Activated CD4-positive, alpha-beta T cell treated with anti-CD3 and anti-CD28 coated beads for 4 hours (primary cell): ENCODE measurements around the gene ARF3.

ENCODE experiments used
- DNase-seq, 2 donors: peaks; one replicate each; pipeline ENCODE4 v3.0.0-alpha.2; 2020

ARF3 gene

DNA sequence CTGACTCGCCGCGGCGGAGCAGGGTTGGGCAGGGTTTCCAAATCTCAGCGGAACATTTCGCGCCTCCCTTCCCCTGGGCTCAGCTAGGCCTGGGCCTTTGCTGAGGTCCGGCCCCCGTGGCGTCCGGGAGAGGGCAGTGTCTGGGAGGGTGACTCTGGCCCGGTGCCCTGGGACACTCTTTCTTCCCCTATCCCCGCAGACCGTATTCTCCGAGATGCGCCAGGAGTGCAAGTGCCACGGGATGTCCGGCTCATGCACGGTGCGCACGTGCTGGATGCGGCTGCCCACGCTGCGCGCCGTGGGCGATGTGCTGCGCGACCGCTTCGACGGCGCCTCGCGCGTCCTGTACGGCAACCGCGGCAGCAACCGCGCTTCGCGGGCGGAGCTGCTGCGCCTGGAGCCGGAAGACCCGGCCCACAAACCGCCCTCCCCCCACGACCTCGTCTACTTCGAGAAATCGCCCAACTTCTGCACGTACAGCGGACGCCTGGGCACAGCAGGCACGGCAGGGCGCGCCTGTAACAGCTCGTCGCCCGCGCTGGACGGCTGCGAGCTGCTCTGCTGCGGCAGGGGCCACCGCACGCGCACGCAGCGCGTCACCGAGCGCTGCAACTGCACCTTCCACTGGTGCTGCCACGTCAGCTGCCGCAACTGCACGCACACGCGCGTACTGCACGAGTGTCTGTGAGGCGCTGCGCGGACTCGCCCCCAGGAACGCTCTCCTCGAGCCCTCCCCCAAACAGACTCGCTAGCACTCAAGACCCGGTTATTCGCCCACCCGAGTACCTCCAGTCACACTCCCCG is 23.9 kb upstream of the ARF3 start:
- DNase-seq: peak; percentile 37 to 39

DNA sequence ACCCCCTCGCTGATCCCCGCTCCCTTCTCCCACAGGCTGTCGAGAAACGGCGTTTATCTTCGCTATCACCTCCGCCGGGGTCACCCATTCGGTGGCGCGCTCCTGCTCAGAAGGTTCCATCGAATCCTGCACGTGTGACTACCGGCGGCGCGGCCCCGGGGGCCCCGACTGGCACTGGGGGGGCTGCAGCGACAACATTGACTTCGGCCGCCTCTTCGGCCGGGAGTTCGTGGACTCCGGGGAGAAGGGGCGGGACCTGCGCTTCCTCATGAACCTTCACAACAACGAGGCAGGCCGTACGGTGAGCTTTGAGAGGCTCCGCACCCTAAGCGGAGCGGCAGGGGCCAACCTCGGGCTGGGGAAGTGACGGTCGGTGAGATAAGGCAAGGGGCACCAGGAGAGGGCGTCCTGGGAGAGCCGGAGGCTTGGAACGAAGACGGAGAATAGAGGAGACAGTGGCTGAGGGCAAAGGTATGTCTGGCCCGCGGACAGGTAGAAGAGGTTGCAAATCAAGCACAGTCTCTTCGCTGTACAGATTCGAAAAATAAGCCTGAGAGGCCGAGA is 23.2 kb upstream of the ARF3 start:
- peak; percentile 37 to 44 for DNase-seq

DNA sequence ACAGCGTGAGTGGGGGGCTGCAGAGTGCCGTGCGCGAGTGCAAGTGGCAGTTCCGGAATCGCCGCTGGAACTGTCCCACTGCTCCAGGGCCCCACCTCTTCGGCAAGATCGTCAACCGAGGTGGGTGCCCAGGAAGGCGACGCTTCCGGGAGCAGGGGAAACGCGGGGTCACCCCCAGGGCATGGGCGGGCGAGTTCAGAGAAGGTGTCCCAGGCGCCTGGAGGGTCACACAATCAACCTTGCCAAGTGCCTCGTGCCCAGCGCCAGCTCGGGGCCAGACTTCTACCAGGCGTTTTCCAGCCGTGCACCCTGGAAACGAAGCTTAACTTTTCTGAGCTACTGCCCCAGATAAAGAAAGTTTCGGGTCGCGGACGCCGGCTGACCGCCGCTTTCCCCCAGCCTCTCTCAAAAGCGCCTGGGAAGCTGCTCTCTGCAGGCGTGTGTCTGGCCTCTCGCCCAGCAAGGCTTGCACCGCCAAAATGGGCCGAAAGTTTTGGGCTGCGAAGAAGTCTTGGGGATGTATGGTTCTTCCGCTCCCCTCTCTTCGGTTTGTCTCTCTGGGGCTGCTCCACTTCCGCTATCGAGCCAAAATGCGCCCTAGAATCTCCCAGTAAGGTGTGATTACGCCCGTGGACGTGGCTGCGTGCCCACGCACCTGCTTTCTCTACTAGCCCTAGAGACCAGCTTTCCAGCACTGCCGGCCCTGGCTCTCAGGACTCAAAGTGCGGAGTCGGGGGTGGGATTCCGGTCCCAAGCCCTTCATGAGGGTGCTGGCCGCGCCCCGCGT is 22.5 kb upstream of the ARF3 start:
- peak in 1 of 2 donors; percentile 36 for DNase-seq

DNA sequence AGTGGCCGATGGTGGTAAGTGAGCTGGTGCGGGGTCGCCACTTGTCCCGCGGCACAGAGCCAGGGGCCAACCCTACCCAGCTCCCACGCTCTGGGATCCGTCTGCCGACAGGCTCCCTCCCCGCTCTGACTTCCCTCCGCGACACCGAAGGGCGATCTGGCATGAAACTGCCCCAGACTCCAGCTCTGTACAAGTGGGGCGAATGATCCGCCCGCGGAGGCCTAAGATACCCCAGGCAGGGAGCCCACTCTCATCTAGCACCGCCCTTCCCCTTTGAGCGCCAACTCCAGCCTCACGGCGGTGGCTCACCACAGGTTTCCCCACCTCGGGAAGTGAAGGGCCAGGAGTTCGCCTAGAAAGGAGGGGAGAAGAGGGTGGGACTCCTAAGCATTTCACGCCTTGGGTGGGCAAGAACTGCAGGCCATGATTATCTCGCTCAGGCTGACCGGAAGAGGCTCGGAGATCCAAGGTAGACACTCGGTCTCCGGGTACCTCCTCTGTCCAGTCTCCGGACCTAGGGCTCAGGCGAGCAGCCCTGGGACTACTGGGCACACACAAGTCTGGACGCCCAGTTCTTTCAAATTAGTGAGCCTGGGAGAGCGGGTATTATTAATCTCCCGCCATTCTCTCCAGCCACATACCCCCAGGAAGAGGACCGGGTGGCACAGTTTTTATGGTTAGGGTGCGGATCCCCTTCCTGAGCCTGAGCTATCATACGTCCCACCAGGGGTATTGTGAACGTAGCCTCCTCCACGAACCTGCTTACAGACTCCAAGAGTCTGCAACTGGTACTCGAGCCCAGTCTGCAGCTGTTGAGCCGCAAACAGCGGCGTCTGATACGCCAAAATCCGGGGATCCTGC is 21.7 kb upstream of the ARF3 start:
- DNase-seq: no peak

DNA sequence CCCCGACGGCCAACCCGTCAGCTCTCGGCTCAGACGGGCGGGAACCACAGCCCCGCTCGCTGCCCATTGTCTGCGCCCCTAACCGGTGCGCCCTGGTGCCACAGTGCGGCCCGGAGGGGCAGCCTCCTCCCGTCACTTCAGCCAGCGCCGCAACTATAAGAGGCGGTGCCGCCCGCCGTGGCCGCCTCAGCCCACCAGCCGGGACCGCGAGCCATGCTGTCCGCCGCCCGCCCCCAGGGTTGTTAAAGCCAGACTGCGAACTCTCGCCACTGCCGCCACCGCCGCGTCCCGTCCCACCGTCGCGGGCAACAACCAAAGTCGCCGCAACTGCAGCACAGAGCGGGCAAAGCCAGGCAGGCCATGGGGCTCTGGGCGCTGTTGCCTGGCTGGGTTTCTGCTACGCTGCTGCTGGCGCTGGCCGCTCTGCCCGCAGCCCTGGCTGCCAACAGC is 21.0 kb upstream of the ARF3 start, which contains the start of gene WNT1:
WNT1 (plus strand) TSS at position 32 of the 450 bp plus-strand sequence; CDS start at position 361, 329 bp downstream.
- no peak for DNase-seq

DNA sequence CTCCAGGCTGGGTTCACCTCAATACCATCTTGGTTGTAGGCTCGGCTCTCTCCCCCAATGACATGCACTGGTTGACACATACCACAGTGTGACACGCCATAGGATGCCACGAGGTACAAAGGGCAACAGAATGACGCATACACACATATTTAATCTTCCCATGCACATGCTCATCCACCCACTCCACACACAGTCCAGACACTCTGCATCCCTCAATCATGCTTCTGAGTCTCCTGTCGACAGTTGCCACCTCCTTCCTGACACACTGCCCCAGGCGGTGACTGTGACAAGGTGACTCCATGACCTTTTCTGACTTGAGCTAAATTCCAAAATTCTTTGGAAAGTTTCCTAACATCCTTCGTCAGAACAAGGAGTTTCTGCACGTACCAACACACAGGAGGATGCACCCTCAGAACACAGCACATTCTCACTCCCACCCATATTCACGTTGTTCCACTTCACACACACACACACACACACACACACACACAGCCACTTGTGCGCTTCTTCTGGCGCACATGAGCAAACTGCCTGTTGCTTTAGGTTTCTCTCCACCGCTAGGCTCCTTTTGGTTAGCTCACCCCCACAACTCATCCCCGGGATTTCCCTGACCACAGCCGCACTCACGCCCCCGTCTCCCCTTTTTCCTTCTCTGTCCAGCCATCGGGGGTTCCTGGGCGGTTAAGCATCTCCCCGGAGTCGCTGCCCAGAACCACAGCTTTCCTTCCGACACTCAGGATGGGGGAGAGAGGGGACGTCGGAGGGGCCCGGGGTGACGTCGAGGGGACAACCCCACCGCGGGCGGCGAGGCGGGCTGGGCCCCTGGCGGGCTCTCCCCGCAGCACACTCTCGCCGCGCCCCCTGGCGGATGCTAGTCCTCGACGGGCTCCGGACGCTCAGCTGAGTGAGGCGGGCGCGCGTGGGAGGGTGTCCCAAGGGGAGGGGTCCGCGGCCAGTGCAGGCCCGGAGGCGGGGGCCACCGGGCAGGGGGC is 20.3 kb upstream of the ARF3 start:
- DNase-seq: peak; percentile 83 to 84

DNA sequence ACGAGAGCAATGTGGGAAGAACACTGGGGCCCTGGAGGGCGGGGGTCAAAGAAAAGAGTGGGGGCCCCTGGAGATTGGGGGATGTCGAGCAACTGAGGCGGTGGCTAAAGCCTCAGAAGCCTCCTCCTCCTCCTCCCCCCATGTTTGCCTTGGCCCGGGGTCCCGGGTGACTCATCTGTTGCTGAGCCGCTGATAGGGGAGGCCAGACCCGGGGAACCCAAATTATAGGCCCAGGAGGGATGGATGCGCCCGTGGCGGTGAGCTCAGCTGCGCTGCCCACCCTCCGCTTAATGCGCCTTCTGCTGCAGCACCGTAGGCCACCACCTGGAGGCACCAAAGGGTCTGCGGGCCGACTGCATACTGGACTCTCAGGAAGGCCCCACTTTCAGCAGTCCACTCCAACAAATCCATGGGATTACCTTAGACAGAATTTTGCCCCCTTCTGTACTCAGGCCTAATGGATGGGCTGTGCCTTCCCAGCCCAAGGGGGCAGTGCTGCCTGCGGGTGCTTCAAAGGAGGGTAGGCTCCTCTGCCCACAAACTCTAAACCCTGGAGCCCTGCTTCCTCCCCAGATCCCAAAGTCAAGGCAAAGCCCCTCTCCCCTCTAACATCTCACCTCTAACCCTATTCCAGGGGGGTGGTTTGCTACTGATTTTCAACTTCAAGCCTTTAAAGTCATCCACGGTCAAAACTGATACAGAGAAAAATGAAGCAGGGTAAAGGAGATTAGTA is 16.8 kb upstream of the ARF3 start:
- DNase-seq: peak in 1 of 2 donors; percentile 31

DNA sequence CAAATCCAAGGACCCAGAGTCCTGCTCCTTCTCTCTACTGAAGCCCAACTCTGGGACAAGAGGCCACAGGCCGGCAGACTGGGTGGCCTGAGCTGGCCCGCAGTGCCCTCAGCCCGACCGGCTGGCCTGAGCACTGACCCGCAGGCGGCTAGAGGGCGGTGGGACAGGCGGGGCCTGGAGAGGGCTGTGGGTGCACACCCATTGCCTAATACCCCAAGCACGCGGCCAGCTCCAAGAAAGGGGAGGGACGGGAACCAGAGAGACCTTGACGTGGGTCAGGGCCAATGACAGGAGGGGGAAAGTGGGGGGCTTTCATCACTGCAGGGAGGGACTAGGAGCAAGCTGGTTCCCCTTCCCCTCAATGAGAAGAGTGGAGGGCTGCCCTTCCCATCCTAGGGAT is 16.2 kb upstream of the ARF3 start:
- DNase-seq: no peak

DNA sequence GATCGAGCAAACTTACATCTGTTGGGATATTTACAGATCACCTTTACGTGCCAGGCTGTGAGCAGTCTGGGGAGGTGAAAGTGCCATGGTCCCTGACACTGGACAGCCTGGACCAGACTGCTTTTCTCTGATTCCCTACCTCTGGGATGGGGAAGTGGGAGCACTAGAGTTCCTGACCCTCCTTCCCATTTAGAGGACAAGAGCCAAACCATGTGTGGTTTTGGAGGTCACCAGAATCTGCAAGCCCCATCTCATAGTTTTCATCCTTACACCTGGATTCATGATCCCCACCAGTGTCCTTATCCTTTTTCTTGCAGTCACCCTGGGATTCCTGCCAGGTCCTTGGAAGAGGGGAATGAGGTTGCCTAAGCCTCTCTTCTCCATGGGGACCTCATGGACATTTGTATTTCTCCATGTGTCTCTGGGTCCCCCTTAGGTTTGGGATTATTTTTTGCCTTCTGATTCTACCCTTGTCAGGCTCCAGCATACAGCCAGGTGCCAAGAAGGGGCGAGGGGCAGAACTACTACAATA is 15.7 kb upstream of the ARF3 start:
- DNase-seq: no peak

DNA sequence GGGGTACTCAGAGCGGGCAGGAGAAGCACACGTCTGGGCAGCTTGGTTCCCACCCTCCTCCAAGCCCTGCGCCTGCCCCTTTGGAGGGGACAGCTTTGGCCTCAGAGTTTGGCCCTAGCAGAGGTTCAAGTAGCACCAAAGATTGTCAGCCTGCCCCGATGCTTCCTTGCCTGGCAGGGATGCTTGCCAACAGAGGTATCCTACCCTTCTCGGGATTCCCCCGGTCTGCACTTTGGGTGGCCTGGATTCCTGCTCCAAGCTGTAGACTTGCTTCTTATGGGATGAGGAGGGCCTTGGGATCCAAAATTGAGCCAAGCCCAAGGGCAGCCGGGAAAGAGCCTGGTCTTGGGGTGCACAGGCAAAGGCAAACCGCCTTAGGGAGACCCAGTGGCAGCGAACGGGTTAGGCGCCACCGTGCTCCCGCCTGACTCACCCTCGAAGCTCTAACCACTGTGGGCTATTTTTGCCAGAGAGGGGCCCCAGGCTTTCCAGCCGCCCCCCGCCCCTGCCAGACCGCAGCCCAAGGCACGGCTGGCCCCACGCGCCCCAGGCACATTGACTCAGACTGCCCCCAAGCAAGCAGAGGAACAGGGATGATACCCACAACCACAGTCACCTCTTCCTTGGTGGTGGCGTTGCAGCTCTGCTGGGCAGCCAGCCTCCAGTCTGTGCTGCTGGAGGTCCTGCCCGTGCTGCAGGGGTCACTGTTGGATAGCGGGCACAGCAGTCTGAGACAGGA is 15.1 kb upstream of the ARF3 start:
- no peak for DNase-seq

DNA sequence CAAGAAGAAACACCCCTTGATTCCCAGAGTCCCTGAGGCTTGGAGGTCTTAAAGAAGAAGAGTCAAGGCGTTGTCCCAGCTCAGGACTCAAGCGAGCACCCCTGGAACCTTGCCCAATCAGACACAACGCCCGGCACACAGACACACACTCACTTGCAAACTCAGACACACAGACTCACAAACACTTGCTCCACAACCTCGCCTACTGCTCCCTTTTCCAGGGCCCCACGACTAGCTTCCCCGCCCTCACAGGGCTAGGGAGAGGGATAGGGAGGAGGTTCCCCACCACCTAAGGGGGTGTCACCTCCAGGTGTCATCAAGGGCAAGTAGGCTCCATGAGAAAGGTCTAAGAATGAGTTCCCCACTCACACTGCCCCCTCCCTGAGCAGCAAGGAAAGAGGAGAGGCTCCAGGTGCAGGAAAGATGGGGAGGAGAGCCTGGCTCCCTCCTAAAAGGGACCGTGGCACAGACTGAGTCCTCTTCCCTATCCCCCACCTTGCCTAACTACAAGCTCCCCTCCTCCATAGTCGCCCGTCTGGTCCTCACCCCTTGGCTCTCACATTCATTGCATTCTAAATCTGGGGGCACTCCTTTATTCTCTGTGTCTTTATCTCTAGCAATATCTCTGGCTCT is 13.5 kb upstream of the ARF3 start:
- DNase-seq: no peak

DNA sequence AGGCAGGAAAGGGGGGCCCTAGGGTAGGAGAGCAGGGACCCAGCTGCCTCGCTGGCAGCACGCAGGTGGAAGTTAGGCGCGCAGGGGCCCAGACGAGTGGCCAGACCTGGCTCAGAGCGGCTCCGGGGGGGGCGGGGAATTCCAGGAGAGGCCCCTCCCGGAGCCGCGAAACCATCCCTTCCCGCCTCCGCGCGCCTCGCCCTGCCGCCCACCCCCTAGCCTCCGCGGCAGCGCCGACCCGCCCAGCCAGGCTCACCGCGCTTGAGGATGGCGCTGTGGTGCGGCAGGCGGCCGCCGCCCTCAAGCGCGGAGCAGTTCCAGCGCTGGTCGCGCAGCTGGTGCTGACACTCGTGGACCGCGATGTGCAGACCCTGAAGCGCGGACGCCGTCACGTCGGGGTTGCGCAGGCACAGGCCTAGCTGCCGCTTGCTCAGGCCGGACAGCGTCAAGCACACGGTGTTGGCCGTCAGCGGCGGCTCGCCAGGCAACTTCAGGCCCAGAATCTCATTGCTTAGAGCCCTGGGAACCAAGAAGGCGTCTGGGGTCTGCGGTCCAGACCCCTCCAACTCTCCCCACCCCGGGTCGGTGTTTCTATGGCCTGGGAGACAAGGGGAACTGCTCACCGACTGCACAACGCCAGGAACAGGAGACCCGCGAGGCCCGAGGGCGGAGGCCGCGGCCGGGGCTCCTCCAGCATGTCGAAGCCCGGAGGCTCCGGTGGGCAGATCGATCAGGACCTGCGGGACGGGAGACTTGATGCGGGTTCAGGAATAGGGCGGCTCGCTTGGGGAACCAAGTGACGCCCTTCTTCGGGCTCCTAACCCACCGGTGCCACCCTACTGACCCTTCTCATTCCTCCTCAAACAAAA is 12.8 kb upstream of the ARF3 start:
- DNase-seq: peak; percentile 62 to 68

DNA sequence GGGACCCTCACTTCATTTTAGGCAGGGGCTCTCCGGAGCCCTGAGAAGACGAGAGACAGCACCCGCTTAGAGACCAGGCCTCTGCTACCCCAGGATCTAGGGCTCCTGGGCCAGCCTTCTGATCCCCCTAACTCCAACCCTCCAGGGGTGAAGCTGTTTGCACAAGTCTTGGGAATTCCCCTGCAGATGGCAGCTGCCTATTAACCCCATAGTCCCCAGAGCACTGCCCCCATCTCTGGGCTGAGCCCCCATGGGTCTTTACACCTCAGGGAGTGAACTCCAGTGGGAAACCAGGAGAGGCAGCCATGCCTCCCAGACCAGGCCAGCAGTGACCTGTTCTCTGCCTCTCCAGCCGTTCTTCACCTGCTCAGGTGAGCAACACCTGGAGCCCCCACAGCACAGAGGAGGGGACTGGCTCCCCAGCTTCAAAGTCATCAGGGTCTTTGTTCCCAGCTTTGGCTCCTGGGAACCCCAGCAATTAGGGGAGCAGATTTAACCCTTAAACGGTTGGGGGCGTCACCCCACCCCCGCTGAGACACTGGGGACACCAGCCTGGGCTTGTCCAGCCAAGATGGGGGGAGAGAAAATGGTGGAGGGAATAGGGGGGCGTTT is 12.0 kb upstream of the ARF3 start:
- DNase-seq: no peak

DNA sequence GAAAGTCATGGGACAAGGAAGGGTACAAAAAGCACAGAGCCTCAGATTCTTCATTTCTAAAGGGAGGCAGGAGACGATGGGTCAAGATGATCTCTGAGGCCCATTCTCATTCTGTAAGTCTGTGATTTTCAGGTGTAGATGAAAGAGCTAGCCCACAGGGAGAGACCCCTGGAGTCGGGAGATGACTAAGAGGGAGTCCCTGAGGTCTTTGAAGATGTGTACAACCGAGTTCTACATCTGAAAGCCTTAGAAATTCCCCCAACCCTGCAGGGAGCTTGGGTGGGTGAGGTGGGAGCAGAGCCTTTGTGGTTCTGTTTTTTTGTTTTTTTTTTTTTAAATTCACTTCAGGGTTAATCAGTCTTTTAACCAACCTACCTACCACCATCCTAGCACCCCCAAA is 11.2 kb upstream of the ARF3 start:
- DNase-seq: no peak

DNA sequence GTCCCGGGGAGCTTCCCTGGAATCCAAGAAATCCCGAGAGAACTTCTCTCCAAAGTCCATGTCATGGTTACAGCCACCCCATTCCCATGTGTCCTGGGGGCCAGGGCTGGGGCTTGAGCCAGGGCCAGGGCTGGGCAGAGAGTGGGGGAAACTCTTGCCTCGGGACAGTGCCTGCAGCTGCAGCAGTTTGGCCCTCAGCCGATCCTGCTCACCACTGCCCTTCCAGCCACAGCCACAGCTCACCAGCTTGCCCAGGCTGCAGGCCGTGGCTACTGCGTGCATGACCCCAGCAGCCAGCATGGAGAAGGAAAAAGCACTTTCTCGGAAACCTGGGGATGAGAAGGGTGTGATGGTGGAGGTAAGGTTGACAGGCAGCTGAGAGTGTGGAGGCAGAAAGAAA is 10.7 kb upstream of the ARF3 start:
- no peak for DNase-seq

DNA sequence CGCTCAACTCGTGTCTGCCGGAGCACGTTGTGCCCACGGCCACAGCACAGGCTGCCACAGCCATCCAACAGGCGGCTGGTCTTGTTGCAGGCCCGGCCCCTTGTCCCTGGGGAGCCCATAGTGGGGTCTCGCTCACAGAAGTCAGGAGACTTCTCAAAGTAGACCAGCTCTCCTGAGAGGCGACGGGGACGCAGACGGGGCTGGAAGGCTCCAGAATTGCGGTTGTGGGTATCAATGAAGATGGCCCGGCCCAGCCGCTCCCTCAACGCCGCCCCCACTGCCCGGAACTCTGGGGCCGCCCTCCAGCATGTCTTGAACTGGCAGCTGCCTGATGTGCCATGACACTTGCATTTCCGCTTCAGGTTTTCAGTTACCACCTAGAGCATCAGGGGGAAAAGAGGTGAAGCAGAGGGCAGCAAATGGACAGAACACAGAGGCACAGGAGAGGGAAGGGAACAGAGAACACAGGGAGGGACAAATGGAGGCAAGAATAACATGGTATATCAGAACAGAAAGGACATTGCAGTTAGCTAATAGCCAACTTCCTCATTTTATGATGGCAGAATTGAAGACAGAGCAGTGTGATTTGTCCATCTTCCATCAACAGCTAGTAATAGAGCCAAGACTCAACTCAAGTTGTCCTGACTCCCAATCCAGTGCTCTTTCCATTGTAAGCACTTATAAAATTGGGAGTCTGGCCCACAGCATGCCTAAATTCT is 9.0 kb upstream of the ARF3 start:
- no peak for DNase-seq

DNA sequence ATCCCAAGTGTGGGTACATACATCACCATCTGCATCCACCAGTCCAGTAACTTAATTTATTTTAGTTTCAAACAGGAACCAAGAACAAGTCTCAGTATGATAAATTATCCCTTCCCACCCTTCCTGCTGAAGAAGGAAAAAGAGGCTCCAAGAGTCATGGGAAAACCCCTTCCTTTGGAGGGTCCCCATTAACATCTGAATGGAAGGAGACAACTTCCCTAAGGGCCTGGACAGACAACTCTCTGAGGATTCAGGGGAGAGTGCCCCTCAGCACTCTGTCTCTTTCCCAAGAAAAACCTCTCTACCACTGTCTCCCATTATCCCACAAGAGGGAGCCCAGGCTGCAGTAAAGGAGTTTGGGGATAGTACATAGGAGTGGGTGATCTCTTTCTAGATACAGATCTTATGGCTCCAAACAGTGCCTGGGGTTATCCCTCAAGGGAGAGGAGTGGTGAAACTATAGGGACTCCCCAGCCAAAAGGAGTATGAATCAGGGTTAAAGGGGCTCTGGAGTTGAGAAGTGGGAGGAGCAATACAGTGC is 8.1 kb upstream of the ARF3 start:
- no peak for DNase-seq
